Measurements from ENCODE around the gene KRT6C.

DNA sequence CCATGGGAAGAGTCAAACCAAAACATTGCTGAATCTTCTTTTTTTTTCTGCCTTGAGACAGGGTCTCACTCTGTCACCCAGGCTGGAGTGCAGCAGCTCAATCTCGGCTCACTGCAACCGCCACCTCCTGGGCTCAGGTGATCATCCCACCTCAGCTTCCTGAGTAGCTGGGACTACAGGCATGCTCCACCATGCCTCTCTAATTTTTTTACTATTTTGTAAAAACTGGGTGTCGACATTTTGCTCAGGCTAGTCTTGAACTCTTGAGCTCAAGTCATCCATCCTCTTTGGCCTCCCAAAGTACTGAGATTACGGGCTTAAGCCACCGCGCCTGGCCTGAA is 38.0 kb downstream of the KRT6C start:
- TF ChIP-seq, protein P1, sequence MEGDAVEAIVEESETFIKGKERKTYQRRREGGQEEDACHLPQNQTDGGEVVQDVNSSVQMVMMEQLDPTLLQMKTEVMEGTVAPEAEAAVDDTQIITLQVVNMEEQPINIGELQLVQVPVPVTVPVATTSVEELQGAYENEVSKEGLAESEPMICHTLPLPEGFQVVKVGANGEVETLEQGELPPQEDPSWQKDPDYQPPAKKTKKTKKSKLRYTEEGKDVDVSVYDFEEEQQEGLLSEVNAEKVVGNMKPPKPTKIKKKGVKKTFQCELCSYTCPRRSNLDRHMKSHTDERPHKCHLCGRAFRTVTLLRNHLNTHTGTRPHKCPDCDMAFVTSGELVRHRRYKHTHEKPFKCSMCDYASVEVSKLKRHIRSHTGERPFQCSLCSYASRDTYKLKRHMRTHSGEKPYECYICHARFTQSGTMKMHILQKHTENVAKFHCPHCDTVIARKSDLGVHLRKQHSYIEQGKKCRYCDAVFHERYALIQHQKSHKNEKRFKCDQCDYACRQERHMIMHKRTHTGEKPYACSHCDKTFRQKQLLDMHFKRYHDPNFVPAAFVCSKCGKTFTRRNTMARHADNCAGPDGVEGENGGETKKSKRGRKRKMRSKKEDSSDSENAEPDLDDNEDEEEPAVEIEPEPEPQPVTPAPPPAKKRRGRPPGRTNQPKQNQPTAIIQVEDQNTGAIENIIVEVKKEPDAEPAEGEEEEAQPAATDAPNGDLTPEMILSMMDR (IDR thresholded peaks at IDR 0.05) = no peak
- TF ChIP-seq POLR2A (IDR thresholded peaks at IDR 0.05) = no peak

All from esophagus squamous epithelium (tissue), 4 donors.